ENCODE data around the gene MYH7B. TPM values are rescaled to one million over a fixed set of nuclear protein-coding genes. Genes with fewer than 3 reads are reported as not detected.

The MYH7B gene
- total and polyA plus RNA-seq, 12 donors: 22.1 to 962 (median 182) TPM

DNA sequence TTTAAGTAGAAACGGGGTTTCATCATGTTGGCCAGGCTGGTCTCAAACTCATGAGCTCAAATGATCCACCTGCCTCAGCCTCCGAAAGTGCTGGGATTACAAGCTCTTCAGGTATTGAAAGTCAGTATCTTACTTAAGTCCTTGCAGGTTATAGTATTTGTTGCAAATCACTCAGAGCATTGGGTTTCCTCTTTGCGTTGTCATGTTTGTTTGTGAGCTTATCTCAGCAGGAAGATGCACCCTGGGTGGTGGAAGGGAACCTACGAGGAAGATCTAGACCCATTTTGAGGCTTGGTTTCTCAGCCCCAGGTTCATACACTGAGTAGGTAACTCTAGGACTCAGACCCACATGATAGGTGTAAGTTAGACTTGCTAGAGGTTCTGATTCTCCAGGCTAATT lies 18.6 kb downstream of the MYH7B start:
- Histone ChIP-seq H3K4me3 (no peak overlapping the region), H3K27ac (no peak overlapping the region), H3K4me1 (peaks cover 0 to 26% (median 7%) of the 10 kb centered on the region in 9 donors), H3K27me3 (no peaks in the 10 kb centered on the region), H3K36me3 (no peaks in the 10 kb centered on the region), H3K9me3 (no peaks in the 10 kb centered on the region)
- 72 to 73% methylated on average over 4 of the region's 4 CpGs for WGBS, 2 donors
- intact Hi-C loops (cut with DNase I): no loop called here
- TF ChIP-seq, protein P1, sequence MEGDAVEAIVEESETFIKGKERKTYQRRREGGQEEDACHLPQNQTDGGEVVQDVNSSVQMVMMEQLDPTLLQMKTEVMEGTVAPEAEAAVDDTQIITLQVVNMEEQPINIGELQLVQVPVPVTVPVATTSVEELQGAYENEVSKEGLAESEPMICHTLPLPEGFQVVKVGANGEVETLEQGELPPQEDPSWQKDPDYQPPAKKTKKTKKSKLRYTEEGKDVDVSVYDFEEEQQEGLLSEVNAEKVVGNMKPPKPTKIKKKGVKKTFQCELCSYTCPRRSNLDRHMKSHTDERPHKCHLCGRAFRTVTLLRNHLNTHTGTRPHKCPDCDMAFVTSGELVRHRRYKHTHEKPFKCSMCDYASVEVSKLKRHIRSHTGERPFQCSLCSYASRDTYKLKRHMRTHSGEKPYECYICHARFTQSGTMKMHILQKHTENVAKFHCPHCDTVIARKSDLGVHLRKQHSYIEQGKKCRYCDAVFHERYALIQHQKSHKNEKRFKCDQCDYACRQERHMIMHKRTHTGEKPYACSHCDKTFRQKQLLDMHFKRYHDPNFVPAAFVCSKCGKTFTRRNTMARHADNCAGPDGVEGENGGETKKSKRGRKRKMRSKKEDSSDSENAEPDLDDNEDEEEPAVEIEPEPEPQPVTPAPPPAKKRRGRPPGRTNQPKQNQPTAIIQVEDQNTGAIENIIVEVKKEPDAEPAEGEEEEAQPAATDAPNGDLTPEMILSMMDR (IDR thresholded peaks at IDR 0.05): no peak
- DNase-seq: no peak
- ATAC-seq: no peak

DNA sequence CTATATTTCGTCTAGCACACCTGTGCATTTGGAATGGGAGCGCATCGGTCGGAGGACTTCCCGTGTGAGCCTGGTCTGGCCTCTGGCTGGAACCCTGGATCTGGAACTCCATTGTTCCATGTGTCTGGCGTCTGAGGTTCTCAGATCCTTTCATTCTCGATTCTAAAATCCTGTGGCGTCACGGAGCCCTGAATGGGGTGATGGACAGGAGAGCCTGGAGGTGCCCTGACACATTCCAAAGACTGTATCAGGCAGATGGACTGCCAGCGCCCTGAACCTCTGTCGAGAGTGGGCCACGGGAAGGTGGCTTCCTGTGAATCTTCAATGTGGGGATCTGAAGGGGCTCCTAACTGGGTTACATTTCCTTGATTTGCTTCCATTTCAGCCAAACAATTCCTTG lies 20.6 kb downstream of the MYH7B start:
- intact Hi-C loops (cut with DNase I): no loop called here
- no peaks in the 10 kb centered on the region for H3K27me3 ChIP-seq
- H3K9me3 ChIP-seq: no peaks in the 10 kb centered on the region
- TF ChIP-seq, protein P1 (IDR thresholded peaks at IDR 0.05): no peak
- ATAC-seq (no peak), DNase-seq (no peak)
- H3K4me1 ChIP-seq: peaks cover 0 to 23% (median 5%) of the 10 kb centered on the region in 9 donors
- peak overlapping the region in 6 of 10 donors; percentile 82 to 98 (median 93) for H3K27ac ChIP-seq
- peaks cover 0 to 9% (median 0%) of the 10 kb centered on the region in 9 donors for H3K36me3 ChIP-seq
- no peak overlapping the region for H3K4me3 ChIP-seq
- 63 to 73% methylated on average over 12 of the region's 12 CpGs for WGBS, 2 donors

DNA sequence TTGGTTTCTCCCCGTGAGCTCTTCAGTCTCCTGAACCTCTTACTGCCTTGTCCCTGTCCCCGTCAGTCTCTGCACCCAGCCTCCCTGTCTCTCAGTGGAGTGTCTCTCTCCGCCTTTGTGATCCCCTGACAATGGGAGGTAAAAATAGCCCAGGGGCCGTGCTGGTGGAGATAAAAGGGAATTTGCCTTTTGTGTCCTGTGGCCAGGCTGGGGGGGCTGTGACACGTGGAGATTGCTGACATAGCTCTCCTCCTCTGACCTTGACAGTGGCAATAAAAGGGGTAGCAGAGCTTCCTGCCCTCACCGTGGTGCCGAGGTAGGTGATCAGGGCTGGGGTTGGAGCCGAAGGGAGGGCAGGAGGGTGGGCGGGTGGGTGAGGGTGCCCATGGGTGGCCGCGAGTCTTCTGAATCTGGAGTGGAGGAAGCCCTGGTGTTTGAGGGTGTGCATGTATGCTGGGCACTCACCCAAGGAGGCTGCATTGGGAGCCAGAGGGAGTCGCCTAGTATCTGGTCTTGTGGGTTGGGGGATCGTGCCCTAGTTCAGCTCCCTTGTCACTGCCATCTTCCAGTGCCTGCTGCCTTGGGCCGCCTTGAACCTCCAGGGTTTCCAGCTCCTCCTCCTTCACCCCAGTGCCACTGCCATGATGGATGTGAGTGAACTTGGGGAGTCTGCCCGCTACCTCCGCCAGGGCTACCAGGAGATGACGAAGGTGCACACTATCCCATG lies 21.9 kb downstream of the MYH7B start:
- H3K27ac ChIP-seq: peak overlapping the region; percentile 76 to 98 (median 88)
- H3K27me3 ChIP-seq: no peaks in the 10 kb centered on the region
- peaks cover 0 to 36% (median 6%) of the 10 kb centered on the region in 9 donors for H3K4me1 ChIP-seq
- peaks cover 0 to 9% (median 0%) of the 10 kb centered on the region in 9 donors for H3K36me3 ChIP-seq
- DNase-seq (peak; percentile 65 to 79), ATAC-seq (peak; percentile 46 to 69 (median 60))
- TF ChIP-seq, protein P1 (IDR thresholded peaks at IDR 0.05): no peak
- WGBS, 2 donors: 29 to 37% methylated on average over 17 of the region's 17 CpGs
- no peaks in the 10 kb centered on the region for H3K9me3 ChIP-seq
- H3K4me3 ChIP-seq: peak overlapping the region; percentile 33 to 65 (median 56)
- intact Hi-C loops (cut with DNase I): no loop called here

DNA sequence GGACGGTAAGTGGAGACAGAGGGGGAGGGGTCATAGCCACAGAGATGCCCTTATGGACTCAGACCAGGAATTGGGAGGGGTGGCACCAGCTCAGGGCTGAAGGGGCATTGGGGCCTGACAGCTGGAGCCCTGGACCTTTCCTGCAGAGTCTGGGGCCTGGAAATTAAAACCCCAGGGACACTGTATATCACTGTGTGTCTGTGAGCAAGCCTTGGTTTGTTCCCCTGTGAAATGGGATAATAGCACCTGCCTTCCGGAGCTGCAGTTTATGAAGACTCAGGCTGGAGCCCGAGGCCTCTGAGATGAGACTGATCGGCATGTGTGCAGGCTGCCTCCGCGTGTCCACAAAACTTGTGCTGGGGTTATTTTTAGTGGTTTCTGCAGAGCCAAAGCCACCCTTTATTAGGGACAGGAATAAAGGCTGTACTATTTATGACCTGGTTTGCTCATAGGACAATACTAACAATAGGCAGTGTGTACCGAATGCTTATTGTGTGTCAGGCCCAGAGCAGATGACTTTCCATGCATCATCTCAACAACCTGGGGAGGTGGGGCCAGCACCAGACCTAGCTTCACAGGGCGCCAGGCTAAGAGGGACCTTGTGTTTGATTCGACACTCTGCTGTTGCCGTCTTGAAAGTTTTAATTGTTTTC lies 22.6 kb downstream of the MYH7B start:
- Histone ChIP-seq H3K9me3 (no peaks in the 10 kb centered on the region), H3K27ac (peak overlapping the region; percentile 76 to 98 (median 88)), H3K36me3 (peaks cover 0 to 9% (median 0%) of the 10 kb centered on the region in 9 donors), H3K4me3 (peak overlapping the region; percentile 33 to 65 (median 56)), H3K4me1 (peaks cover 3 to 42% (median 12%) of the 10 kb centered on the region in 9 donors), H3K27me3 (no peaks in the 10 kb centered on the region)
- 32 to 60% methylated on average over 10 of the region's 10 CpGs for whole genome bisulfite sequencing, 2 donors
- peak in 1 of 2 donors; percentile 44 for DNase-seq
- intact Hi-C loops (cut with DNase I): no loop called here
- TF ChIP-seq, protein P1 (IDR thresholded peaks at IDR 0.05): no peak
- peak in 7 of 8 donors; percentile 21 to 61 (median 56) for ATAC-seq
